Measurements from ENCODE around the gene ZNF407. TPM values are rescaled to one million over a fixed set of nuclear protein-coding genes. Genes with fewer than 3 reads are reported as not detected.
"Not testable (repeated sequence)": the region's sequence is repeated elsewhere in the genome, so short reads cannot be mapped to it uniquely, and the experiment has no call there.

Gene ZNF407
- total RNA-seq, 1 donor from 2014 or later, result 19.8 TPM

DNA sequence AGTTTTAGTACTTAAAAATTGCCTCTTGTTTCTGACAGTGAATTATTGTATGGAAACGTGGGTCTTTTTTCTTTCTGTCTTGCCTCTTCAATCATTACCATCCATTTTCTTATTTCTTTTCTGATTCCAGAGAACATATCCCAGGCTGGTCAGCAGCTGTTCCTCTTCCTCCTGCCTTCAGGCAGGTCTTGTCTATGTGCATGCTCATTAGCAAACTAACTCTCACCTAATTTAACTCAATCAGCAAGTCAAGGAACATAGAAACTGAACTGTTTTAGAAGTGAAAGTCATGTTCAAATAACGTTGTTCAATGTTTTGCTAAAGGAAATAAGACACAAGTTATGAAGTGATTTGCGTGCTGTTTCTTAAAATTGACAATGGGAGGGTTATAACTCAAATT is 369.8 kb downstream of the ZNF407 start:
- DNase-seq (ENCODE audit: low spot score), result no peak
- Mint-ChIP-seq H3K27me3 (ENCODE audit: insufficient read depth) (peaks cover 4% of the 10 kb centered on the region), H3K36me3 (ENCODE audit: low read depth) (peaks cover 3% of the 10 kb centered on the region), H3K9me3 (no peaks in the 10 kb centered on the region), H3K4me1 (ENCODE audit: low read depth) (no peaks in the 10 kb centered on the region), H3K27ac (no peak overlapping the region), H3K4me3 (no peak overlapping the region)
- intact Hi-C loops (cut with micrococcal nuclease), result no loop called here

DNA sequence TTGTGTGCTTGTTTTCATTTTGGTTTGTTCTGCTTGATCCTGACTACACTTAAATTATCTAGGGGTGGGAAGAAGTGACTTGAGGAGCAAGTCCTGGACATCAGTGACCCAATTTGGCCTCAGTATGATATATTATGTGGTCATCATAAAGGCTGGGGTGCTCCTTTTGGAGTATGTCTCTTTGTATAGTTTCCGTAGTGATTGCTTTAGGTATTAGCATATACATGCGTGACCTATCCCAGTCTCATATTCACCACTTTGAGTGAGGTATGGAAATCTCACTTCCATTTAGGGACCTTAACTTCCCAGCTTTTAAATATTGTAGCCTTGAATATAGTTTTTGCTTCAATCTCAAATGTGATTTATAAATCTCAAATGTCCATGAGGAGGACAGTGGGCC is 370.3 kb downstream of the ZNF407 start:
- H3K4me3 Mint-ChIP-seq, result no peak overlapping the region
- intact Hi-C loops (cut with micrococcal nuclease), result no loop called here
- no peak overlapping the region for H3K27ac Mint-ChIP-seq
- DNase-seq (ENCODE audit: low spot score), result no peak
- H3K9me3 Mint-ChIP-seq, result no peaks in the 10 kb centered on the region
- H3K36me3 Mint-ChIP-seq (ENCODE audit: low read depth), result peaks cover 3% of the 10 kb centered on the region
- H3K4me1 Mint-ChIP-seq (ENCODE audit: low read depth), result no peaks in the 10 kb centered on the region
- peaks cover 4% of the 10 kb centered on the region for H3K27me3 Mint-ChIP-seq (ENCODE audit: insufficient read depth)

DNA sequence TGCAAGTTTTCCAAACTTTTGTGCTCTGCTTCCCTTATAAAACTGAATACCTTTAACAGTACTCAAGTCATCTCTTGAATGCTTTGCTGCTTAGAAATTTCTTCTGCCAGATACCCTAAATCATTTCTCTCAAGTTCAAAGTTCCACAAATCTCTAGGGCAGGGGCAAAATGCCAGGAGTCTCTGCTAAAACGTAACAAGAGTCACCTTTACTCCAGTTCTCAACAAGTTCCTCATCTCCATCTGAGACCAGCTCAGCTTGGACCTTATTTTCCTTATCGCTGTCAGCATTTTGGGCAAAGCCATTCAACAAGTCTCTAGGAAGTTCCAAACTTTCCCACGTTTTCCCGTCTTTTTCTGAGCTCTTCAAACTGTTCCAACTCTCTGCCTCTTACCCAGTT is 373.7 kb downstream of the ZNF407 start:
- H3K36me3 Mint-ChIP-seq (ENCODE audit: low read depth); H3K9me3 Mint-ChIP-seq: not testable (repeated sequence)

DNA sequence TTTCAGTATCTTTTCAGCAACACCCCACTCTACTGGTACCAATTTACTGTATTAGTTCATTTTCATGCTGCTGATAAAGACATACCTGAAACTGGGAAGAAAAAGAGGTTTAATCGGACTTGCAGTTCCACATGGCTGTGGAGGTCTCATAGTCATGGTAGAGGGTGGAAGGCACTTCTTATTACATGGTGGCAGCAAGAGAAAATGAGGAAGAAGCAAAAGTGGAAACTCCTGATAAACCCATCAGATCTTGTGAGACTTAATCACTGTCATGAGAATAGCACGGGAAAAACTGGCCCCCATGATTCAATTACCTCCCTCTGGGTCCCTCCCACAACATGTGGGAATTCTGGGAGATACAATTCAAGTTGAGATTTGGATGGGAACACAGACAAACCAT is 374.1 kb downstream of the ZNF407 start:
- intact Hi-C loops (cut with micrococcal nuclease); H3K4me3 Mint-ChIP-seq; H3K9me3 Mint-ChIP-seq; H3K36me3 Mint-ChIP-seq (ENCODE audit: low read depth); H3K27ac Mint-ChIP-seq; H3K4me1 Mint-ChIP-seq (ENCODE audit: low read depth); H3K27me3 Mint-ChIP-seq (ENCODE audit: insufficient read depth); DNase-seq (ENCODE audit: low spot score): not testable (repeated sequence)

More for the DNA sequence above, 373.7 kb downstream of the ZNF407 start:
- H3K4me1 Mint-ChIP-seq (ENCODE audit: low read depth); DNase-seq (ENCODE audit: low spot score); H3K27me3 Mint-ChIP-seq (ENCODE audit: insufficient read depth); H3K4me3 Mint-ChIP-seq; intact Hi-C loops (cut with micrococcal nuclease); H3K27ac Mint-ChIP-seq: not testable (repeated sequence)

DNA sequence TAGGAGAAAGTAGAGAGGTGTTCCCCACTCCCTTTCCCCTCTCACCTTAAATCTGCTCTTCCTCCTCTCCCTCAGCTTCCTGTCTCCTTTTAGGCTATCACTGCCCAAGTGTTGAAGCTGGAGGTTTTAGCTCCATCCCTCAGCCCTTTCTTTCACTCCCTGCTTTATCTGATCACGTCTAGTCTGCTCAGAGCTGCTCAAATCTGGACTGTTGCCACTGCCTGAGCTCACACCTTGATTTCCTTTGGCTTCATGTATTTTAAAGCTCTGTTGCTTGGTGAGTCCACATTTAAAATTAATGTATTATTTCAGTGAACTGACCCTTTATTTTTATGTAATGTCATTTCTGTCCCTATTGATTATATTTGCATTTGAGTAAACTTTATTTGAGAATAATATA is 374.7 kb downstream of the ZNF407 start:
- Mint-ChIP-seq H3K9me3 (no peaks in the 10 kb centered on the region), H3K27me3 (ENCODE audit: insufficient read depth) (peaks cover 3% of the 10 kb centered on the region), H3K27ac (no peak overlapping the region), H3K4me1 (ENCODE audit: low read depth) (no peaks in the 10 kb centered on the region), H3K36me3 (ENCODE audit: low read depth) (peaks cover 3% of the 10 kb centered on the region), H3K4me3 (no peak overlapping the region)
- DNase-seq (ENCODE audit: low spot score), result no peak
- intact Hi-C loops (cut with micrococcal nuclease), result no loop called here

DNA sequence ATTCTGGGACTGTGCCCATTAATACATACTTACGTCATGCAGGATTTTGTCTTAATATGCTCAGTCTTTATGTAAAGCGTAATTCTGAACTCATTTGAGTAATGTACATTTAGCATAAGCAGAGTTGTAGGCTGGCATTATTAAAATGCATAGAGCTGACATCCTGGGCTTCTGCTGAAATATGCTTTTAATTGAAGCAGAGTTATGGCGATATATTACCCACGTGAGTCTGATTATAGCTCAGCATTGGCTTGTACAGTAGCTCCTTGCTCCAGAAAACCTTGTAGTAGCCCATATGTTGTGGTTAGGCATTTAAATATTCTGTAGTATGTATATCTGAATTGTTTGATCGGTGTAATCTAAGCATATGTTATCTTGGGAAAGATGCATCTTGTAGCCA is 377.3 kb downstream of the ZNF407 start:
- Mint-ChIP-seq H3K27me3 (ENCODE audit: insufficient read depth) (no peaks in the 10 kb centered on the region), H3K27ac (no peak overlapping the region), H3K36me3 (ENCODE audit: low read depth) (no peaks in the 10 kb centered on the region), H3K4me3 (no peak overlapping the region), H3K9me3 (no peaks in the 10 kb centered on the region), H3K4me1 (ENCODE audit: low read depth) (no peaks in the 10 kb centered on the region)
- no peak for DNase-seq (ENCODE audit: low spot score)
- intact Hi-C loops (cut with micrococcal nuclease), result no loop called here

DNA sequence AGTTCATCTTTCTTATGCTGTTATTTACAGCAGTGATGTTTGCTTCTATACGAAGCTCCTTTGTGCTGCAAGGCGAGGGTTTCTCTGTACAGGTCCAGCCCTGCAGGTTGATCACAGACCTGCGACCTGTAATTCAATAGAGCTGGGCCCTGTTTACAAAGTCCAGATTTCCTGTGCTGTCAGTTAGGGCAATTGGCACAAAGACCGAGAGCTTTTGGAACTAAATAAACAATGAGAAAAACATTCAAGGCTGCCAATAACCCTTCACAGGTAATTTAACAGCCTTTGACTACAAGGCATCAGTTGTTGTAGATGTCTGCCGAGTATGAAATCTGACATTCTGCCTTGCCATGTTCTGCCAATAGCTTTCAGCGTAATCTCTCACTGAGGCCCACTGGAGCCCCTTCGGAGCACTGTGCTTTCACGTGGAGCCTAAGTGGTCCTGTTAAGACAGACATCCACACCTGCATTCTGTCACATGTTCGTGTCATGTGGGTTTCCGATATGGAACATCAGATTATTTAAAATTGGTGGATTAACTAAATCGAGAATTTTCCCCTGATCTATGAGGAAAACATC is 378.8 kb downstream of the ZNF407 start:
- no peaks in the 10 kb centered on the region for H3K4me1 Mint-ChIP-seq (ENCODE audit: low read depth)
- peaks cover 1% of the 10 kb centered on the region for H3K36me3 Mint-ChIP-seq (ENCODE audit: low read depth)
- no peak for DNase-seq (ENCODE audit: low spot score)
- intact Hi-C loops (cut with micrococcal nuclease), result no loop called here
- H3K4me3 Mint-ChIP-seq, result no peak overlapping the region
- no peaks in the 10 kb centered on the region for H3K27me3 Mint-ChIP-seq (ENCODE audit: insufficient read depth)
- no peak overlapping the region for H3K27ac Mint-ChIP-seq
- H3K9me3 Mint-ChIP-seq, result no peaks in the 10 kb centered on the region

DNA sequence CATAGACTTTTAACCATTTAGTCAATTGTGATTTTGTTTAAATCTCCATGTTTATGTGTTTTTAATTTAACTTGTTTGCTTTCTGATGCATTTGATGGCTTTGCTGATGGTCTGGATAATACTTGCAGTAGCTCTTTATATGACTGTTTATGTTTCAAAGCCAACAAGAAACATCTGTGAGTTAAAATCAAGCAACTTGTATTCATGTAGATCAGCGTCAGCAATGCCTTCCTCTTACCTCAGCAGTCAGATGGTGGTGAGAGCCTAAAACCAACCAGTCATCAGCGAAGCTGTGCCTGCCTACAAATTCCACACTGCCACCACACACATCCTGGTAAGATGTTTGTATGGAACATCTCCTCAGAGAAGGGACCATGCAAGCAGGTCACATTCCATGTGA is 379.4 kb downstream of the ZNF407 start:
- no peak for DNase-seq (ENCODE audit: low spot score)
- no peak overlapping the region for H3K27ac Mint-ChIP-seq
- H3K9me3 Mint-ChIP-seq, result no peaks in the 10 kb centered on the region
- intact Hi-C loops (cut with micrococcal nuclease), result no loop called here
- H3K27me3 Mint-ChIP-seq (ENCODE audit: insufficient read depth), result no peaks in the 10 kb centered on the region
- peaks cover 1% of the 10 kb centered on the region for H3K36me3 Mint-ChIP-seq (ENCODE audit: low read depth)
- no peak overlapping the region for H3K4me3 Mint-ChIP-seq
- H3K4me1 Mint-ChIP-seq (ENCODE audit: low read depth), result no peaks in the 10 kb centered on the region

DNA sequence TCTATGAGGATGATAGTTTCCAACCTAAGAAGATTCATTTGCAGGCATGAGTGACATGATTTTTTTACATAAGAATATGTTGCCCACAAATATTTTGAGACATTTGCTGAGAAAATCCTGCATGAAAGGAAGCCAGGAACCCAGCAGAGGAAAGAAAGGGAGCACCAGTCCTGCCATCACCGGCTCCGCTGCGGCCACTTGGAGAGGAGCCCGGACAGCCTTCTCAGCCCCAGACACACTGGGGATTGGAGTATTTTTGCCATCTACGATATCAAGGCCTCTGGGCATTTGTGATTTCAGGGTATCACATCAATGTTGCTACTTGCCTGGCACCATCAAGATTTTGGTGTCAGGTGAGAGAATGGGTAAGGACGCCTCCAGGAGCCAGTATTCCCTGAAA is 383.0 kb downstream of the ZNF407 start:
- H3K9me3 Mint-ChIP-seq, result no peaks in the 10 kb centered on the region
- no peaks in the 10 kb centered on the region for H3K27me3 Mint-ChIP-seq (ENCODE audit: insufficient read depth)
- no peak overlapping the region for H3K4me3 Mint-ChIP-seq
- no peak for DNase-seq (ENCODE audit: low spot score)
- peaks cover 1% of the 10 kb centered on the region for H3K36me3 Mint-ChIP-seq (ENCODE audit: low read depth)
- no peak overlapping the region for H3K27ac Mint-ChIP-seq
- no peaks in the 10 kb centered on the region for H3K4me1 Mint-ChIP-seq (ENCODE audit: low read depth)
- intact Hi-C loops (cut with micrococcal nuclease), result no loop called here

DNA sequence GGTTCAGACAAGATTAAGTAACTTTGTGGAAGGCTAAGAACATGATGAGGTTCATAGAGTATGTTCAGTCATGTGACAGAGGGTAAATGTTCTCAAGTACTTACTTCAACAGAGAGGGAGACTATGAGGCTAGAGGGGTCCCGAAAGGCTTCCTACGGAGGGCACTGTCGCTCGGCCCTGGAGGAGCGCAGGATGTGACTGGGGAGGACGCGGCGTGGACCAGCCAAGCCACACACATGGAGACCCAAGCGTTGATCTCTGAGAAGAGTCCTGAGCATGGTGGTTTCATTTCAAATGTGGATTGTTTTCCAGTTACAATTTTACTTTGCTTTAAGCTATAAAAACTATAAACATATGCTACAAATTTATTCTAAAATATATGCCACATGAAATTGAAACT is 383.8 kb downstream of the ZNF407 start:
- intact Hi-C loops (cut with micrococcal nuclease), result no loop called here
- no peaks in the 10 kb centered on the region for H3K27me3 Mint-ChIP-seq (ENCODE audit: insufficient read depth)
- no peak overlapping the region for H3K27ac Mint-ChIP-seq
- peaks cover 1% of the 10 kb centered on the region for H3K36me3 Mint-ChIP-seq (ENCODE audit: low read depth)
- DNase-seq (ENCODE audit: low spot score), result no peak
- H3K9me3 Mint-ChIP-seq, result no peaks in the 10 kb centered on the region
- no peak overlapping the region for H3K4me3 Mint-ChIP-seq
- no peaks in the 10 kb centered on the region for H3K4me1 Mint-ChIP-seq (ENCODE audit: low read depth)

DNA sequence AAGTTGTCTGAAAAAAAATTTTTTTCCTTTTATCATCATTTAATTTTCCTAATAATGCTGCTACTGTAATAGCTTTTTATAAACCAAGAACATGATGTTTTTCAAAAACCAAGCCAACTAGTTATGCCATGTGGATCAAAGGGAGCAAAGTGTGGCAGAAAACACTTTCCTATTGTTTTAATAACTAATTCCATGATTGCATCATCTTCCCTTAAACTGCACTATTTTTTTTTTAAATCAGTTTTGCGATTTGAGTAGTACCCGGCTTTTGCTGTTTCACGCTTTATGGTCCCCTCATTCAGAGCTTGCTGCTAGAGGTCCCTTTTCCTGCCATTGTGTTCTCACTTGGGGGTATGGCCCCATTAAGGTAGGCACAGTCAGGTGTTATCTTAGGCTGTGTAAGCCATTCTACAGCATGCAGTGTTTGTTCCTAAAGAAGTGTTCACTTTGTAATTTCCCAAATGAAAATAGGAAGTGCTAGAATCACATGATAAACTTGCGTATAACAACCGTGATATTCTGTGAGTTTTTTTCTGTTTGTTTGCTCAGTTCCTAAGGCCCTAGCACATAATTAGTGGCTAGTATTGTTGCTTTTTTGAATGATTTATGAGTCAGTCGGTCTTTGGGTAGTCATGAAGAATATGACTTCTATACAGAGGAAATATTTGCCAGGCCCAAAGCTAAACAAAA is 385.4 kb downstream of the ZNF407 start:
- no peaks in the 10 kb centered on the region for H3K9me3 Mint-ChIP-seq
- peaks cover 4% of the 10 kb centered on the region for H3K36me3 Mint-ChIP-seq (ENCODE audit: low read depth)
- H3K4me1 Mint-ChIP-seq (ENCODE audit: low read depth), result no peaks in the 10 kb centered on the region
- no peak overlapping the region for H3K4me3 Mint-ChIP-seq
- DNase-seq (ENCODE audit: low spot score), result no peak
- intact Hi-C loops (cut with micrococcal nuclease), result no loop called here
- no peaks in the 10 kb centered on the region for H3K27me3 Mint-ChIP-seq (ENCODE audit: insufficient read depth)
- H3K27ac Mint-ChIP-seq, result no peak overlapping the region

DNA sequence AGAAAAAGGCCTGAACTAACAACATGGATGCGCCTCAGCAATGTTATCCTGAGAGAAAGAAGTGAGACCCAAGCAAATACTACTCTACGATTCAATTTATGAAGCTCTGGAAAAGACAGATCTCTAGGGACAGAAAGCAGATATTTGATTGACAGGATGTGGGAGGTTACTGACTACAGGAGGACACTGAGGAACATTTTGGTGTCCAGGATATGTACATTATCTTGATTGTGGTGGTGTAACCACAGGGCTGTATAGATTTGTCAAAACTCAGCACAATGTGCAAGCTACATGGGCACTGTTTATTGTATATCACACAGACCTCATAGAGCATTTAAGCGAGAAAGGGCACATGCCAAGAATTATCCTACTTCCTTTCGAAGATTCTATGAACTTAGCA is 391.5 kb downstream of the ZNF407 start:
- DNase-seq (ENCODE audit: low spot score), result no peak
- intact Hi-C loops (cut with micrococcal nuclease), result no loop called here
- no peaks in the 10 kb centered on the region for H3K9me3 Mint-ChIP-seq
- no peak overlapping the region for H3K4me3 Mint-ChIP-seq
- peaks cover 44% of the 10 kb centered on the region for H3K4me1 Mint-ChIP-seq (ENCODE audit: low read depth)
- H3K36me3 Mint-ChIP-seq (ENCODE audit: low read depth), result peaks cover 7% of the 10 kb centered on the region
- H3K27ac Mint-ChIP-seq, result no peak overlapping the region
- no peaks in the 10 kb centered on the region for H3K27me3 Mint-ChIP-seq (ENCODE audit: insufficient read depth)

DNA sequence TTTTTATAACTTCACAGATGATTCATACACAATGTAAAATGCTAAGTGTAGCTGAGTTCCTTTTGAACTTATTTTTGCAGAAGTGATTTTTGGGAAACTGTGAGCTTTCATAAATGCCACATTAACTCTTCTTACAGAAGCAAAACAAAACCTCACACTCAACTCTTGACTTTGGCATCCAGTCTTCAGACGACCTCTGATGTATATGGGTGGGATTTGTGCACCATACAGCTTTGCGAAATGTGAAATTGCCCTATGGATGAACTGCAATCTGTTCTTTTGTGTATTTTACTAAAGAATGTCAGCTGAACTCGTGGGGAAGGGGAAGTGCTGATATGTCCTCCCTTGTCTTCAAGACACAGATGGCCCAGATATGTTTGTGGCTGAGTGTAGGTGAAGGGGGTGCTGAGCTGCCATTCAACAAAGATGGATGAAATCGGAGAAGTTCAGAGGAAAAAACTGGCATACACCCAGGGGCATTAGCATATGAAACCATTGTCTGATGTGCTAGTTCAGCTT is 393.0 kb downstream of the ZNF407 start:
- Mint-ChIP-seq H3K36me3 (ENCODE audit: low read depth) (peaks cover 10% of the 10 kb centered on the region), H3K9me3 (no peaks in the 10 kb centered on the region), H3K4me3 (peak overlapping the region; percentile 6), H3K27me3 (ENCODE audit: insufficient read depth) (no peaks in the 10 kb centered on the region), H3K4me1 (ENCODE audit: low read depth) (peaks cover 59% of the 10 kb centered on the region), H3K27ac (peak overlapping the region; percentile 80)
- intact Hi-C loops (cut with micrococcal nuclease), result loop anchor here (5.0 to 10.0 kb wide), 3 partner anchors 196 to 926 kb away; partner anchors contain the start of gene ZNF407
- DNase-seq (ENCODE audit: low spot score), result no peak

All from activated T-helper 1 cell treated with anti-CD3 and anti-CD28 coated beads, Interleukin-12 subunit alpha, Interleukin-12 subunit beta, Interleukin-2, Interleukin-4 antibody, amounts not matched to agents 30 ng/mL and 10 ng/mL and 1 ng/mL, durations not matched to agents 14 hours and 24 hours and 36 hours (primary cell).